ENCODE measurements around the gene VAV1. TPM values are rescaled to one million over a fixed set of nuclear protein-coding genes. Genes with fewer than 3 reads are reported as not detected.

Gene VAV1
- total and polyA plus RNA-seq, 8 donors = 1.7 to 130 (median 3.9) TPM

- no peak for TF ChIP-seq POLR2A (IDR thresholded peaks at IDR 0.05)
- TF ChIP-seq POLR2AphosphoS5 (IDR thresholded peaks at IDR 0.05) = no peak
- H3K27ac ChIP-seq = no peak overlapping the region
- H3K4me1 ChIP-seq = no peaks in the 10 kb centered on the region
- 13 to 82% (median 44%) methylated on average over 3 of the region's 3 CpGs for WGBS, 5 donors
- intact Hi-C loops (cut with DNase I; ENCODE audit: low total_unique reads) = no loop called here
- H3K27me3 ChIP-seq = peaks cover 0 to 9% (median 0%) of the 10 kb centered on the region in 3 donors
- DNase-seq = no peak
- H3K4me3 ChIP-seq = no peak overlapping the region
- peaks cover 0 to 41% (median 34%) of the 10 kb centered on the region in 4 donors for H3K9me3 ChIP-seq
- H3K36me3 ChIP-seq = no peaks in the 10 kb centered on the region
Measured at GRCh38 chr19:6906559-6907060, 134.1 kb downstream of the VAV1 start.

Other genes with a start within 250 kb of the VAV1 start
- gene TNFSF9, start 241.7 kb upstream of the VAV1 start, total RNA-seq = not detected
- gene TNFSF9, start 241.7 kb upstream of the VAV1 start, polyA plus RNA-seq = under 1 TPM in 1 of 3 donors, not detected in 2; 0.85 TPM
- gene CD70, start 181.6 kb upstream of the VAV1 start, total RNA-seq = not detected
- gene CD70, start 181.6 kb upstream of the VAV1 start, polyA plus RNA-seq = under 1 TPM in 1 of 3 donors, not detected in 2; 0.18 TPM
- 10 to 100 TPM in 1 of 5 donors, 1 to 10 TPM in 1, under 1 TPM in 1, not detected in 2; 0.14 to 60.1 (median 1.1) TPM for gene TNFSF14, start 102.5 kb upstream of the VAV1 start, total RNA-seq
- 1 to 10 TPM in 1 of 3 donors, under 1 TPM in 2; 0.56 to 1.1 (median 0.60) TPM for gene TNFSF14, start 102.5 kb upstream of the VAV1 start, polyA plus RNA-seq
- gene C3, start 52.1 kb upstream of the VAV1 start, total RNA-seq = 1,000 to 10,000 TPM in 1 of 5 donors, 100 to 1,000 TPM in 2, 10 to 100 TPM in 2; 35.3 to 1,672 (median 430) TPM
- gene C3, start 52.1 kb upstream of the VAV1 start, polyA plus RNA-seq = 100 to 1,000 TPM in 1 of 3 donors, 10 to 100 TPM in 2; 22.8 to 367 (median 75.0) TPM
- 10 to 100 TPM; 28.1 to 78.6 (median 54.2) TPM for gene GPR108, start 35.1 kb upstream of the VAV1 start, total RNA-seq
- 100 to 1,000 TPM in 1 of 3 donors, 10 to 100 TPM in 2; 59.9 to 132 (median 64.4) TPM for gene GPR108, start 35.1 kb upstream of the VAV1 start, polyA plus RNA-seq
- gene TRIP10, start 33.0 kb upstream of the VAV1 start, total RNA-seq = 10 to 100 TPM; 30.1 to 91.5 (median 86.9) TPM
- gene TRIP10, start 33.0 kb upstream of the VAV1 start, polyA plus RNA-seq = 100 to 1,000 TPM in 1 of 3 donors, 10 to 100 TPM in 2; 44.9 to 111 (median 46.8) TPM
- gene SH2D3A, start 5.3 kb upstream of the VAV1 start, total RNA-seq = 10 to 100 TPM in 4 of 5 donors, 1 to 10 TPM in 1; 8.8 to 71.3 (median 43.0) TPM
- 10 to 100 TPM; 19.9 to 23.6 (median 20.2) TPM for gene SH2D3A, start 5.3 kb upstream of the VAV1 start, polyA plus RNA-seq
- 1 to 10 TPM in 1 of 5 donors, under 1 TPM in 1, not detected in 3; 0.37 to 5.8 TPM for gene ADGRE1, start 114.9 kb downstream of the VAV1 start, total RNA-seq
- under 1 TPM in 2 of 3 donors, not detected in 1; 0.30 to 0.44 TPM for gene ADGRE1, start 114.9 kb downstream of the VAV1 start, polyA plus RNA-seq
- not detected for gene MBD3L2B, start 248.7 kb downstream of the VAV1 start, total RNA-seq
- gene MBD3L2B, start 248.7 kb downstream of the VAV1 start, polyA plus RNA-seq = not detected